ENCODE measurements around the gene SLC5A10.

The SLC5A10 gene

GRCh38 chr17:18985475-18985874 is 33.5 kb downstream of the SLC5A10 start:
- no peak for DNase-seq (ENCODE audit: low spot score)

GRCh38 chr17:18986541-18987229 is 34.7 kb downstream of the SLC5A10 start:
- no peak for DNase-seq (ENCODE audit: low spot score)

- DNase-seq (ENCODE audit: low spot score): no peak
These were observed 35.3 kb downstream of the SLC5A10 start for GRCh38 chr17:18987230-18987610.

- no peak for DNase-seq (ENCODE audit: low spot score)
These were observed 36.0 kb downstream of the SLC5A10 start for GRCh38 chr17:18987862-18988545.

- no peak for DNase-seq (ENCODE audit: low spot score)
These were observed 36.7 kb downstream of the SLC5A10 start for GRCh38 chr17:18988546-18989173.

- DNase-seq (ENCODE audit: low spot score): no peak
These were observed 38.4 kb downstream of the SLC5A10 start for GRCh38 chr17:18990331-18990730.

- DNase-seq (ENCODE audit: low spot score): no peak
These were observed 39.8 kb downstream of the SLC5A10 start for GRCh38 chr17:18991531-18992315.

GRCh38 chr17:18992454-18993130 is 40.6 kb downstream of the SLC5A10 start:
- DNase-seq (ENCODE audit: low spot score): no peak

GRCh38 chr17:18993905-18994526 is 42.1 kb downstream of the SLC5A10 start:
- DNase-seq (ENCODE audit: low spot score): no peak

- DNase-seq (ENCODE audit: low spot score): no peak
These were observed 42.7 kb downstream of the SLC5A10 start for GRCh38 chr17:18994631-18995030.

GRCh38 chr17:18995220-18995619 is 43.3 kb downstream of the SLC5A10 start:
- DNase-seq (ENCODE audit: low spot score): no peak

- no peak for DNase-seq (ENCODE audit: low spot score)
These were observed 44.5 kb downstream of the SLC5A10 start for GRCh38 chr17:18996458-18996857.

- no peak for DNase-seq (ENCODE audit: low spot score)
These were observed 45.8 kb downstream of the SLC5A10 start for GRCh38 chr17:18997650-18998196.

- DNase-seq (ENCODE audit: low spot score): no peak
These were observed 47.4 kb downstream of the SLC5A10 start for GRCh38 chr17:18999394-18999793.

GRCh38 chr17:18999911-19000310 is 47.9 kb downstream of the SLC5A10 start:
- no peak for DNase-seq (ENCODE audit: low spot score)

GRCh38 chr17:19000531-19001325 is 48.8 kb downstream of the SLC5A10 start:
- no peak for DNase-seq (ENCODE audit: low spot score)

GRCh38 chr17:19001907-19002590 is 50.1 kb downstream of the SLC5A10 start:
- no peak for DNase-seq (ENCODE audit: low spot score)

- no peak for DNase-seq (ENCODE audit: low spot score)
These were observed 51.0 kb downstream of the SLC5A10 start for GRCh38 chr17:19002805-19003542.

Data from iPS-NIHi11 (cell line).